GM06990 (cell line): ENCODE measurements around the gene EMILIN3.

Experiments
- DNase-seq: peaks from one replicate; pipeline ENCODE4 v3.0.0-alpha.2; 2011; ENCODE audit not compliant: insufficient read length; ENCODE audit errors: extremely low read depth
- H3K27me3 ChIP-seq: replicated peaks from 2 replicates; pipeline ENCODE4 v1.6.0; 2011; ENCODE audit warnings: low read length; ENCODE audit not compliant: control insufficient read depth, insufficient read depth
- H3K36me3 ChIP-seq: 2 replicates; pipeline ENCODE4 v1.5.1; 2011; ENCODE audit warnings: low read length; ENCODE audit not compliant: control insufficient read depth, insufficient read depth
- H3K4me3 ChIP-seq: replicated peaks from 2 replicates; pipeline ENCODE4 v1.5.1; 2011; ENCODE audit warnings: low read depth, mild to moderate bottlenecking, control low read depth, low read length
- TF ChIP-seq, protein P1 (sequence below): IDR thresholded peaks from 2 replicates; pipeline ENCODE4 v1.5.1; 2011; ENCODE audit warnings: low read length, control low read depth, mild to moderate bottlenecking, inconsistent platforms; ENCODE audit not compliant: insufficient read depth, poor library complexity, severe bottlenecking

Gene EMILIN3

DNA sequence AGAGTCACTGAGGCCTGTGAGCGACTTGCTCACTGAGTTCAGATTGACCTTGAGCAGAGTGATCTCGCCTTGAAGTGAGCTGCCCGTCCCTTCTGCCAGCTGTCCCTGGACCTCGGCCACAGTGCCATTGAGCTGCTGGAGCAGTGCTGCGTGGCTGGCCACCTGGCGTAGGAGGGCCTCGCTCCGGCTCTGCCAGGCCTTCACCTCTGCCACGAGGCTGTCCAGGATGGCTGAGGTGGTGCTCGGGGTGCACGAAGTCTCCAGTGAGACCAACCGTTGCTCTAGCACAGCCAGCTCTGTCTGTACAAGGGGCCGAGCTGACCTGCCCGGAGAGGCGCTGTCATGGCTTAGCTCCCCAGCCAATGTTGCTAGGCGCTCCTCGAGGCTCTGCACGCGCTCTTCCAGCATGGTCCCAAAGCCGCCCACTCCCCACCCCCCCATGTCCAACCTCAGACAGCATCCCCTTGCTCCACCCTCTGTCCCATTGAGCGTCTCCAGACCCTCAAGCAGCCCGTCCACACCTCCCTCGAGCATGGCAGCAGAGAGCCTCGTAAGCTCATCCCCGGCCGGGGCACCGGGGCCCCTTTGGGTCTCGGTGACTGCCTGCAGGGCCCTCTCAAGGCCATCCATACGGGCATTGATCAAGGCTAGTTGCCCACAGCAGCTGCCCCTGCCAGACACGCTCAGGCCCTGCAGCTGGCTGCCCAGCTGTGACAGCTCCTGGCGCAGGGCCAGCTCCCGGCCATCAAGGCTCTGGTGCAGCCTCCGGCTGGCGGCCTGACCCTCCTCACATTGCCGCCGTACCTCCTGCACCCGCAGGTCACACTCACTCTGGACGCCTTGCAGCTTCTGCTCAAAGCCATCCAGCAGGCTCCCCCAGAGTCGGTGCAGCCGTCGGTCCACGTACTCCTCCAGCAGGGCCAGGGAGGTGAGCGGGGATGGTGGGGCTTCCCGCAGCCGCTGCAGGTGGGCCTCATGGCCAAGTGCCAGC lies 4.6 kb downstream of the EMILIN3 start:
- TF ChIP-seq, protein P1, sequence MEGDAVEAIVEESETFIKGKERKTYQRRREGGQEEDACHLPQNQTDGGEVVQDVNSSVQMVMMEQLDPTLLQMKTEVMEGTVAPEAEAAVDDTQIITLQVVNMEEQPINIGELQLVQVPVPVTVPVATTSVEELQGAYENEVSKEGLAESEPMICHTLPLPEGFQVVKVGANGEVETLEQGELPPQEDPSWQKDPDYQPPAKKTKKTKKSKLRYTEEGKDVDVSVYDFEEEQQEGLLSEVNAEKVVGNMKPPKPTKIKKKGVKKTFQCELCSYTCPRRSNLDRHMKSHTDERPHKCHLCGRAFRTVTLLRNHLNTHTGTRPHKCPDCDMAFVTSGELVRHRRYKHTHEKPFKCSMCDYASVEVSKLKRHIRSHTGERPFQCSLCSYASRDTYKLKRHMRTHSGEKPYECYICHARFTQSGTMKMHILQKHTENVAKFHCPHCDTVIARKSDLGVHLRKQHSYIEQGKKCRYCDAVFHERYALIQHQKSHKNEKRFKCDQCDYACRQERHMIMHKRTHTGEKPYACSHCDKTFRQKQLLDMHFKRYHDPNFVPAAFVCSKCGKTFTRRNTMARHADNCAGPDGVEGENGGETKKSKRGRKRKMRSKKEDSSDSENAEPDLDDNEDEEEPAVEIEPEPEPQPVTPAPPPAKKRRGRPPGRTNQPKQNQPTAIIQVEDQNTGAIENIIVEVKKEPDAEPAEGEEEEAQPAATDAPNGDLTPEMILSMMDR: no peak
- no peaks in the 10 kb centered on the region; the same call in 1 of the 2 replicates for H3K27me3 ChIP-seq
- DNase-seq: no peak
- no peak overlapping the region for H3K4me3 ChIP-seq
- H3K36me3 ChIP-seq: no peaks in the 10 kb centered on the region

DNA sequence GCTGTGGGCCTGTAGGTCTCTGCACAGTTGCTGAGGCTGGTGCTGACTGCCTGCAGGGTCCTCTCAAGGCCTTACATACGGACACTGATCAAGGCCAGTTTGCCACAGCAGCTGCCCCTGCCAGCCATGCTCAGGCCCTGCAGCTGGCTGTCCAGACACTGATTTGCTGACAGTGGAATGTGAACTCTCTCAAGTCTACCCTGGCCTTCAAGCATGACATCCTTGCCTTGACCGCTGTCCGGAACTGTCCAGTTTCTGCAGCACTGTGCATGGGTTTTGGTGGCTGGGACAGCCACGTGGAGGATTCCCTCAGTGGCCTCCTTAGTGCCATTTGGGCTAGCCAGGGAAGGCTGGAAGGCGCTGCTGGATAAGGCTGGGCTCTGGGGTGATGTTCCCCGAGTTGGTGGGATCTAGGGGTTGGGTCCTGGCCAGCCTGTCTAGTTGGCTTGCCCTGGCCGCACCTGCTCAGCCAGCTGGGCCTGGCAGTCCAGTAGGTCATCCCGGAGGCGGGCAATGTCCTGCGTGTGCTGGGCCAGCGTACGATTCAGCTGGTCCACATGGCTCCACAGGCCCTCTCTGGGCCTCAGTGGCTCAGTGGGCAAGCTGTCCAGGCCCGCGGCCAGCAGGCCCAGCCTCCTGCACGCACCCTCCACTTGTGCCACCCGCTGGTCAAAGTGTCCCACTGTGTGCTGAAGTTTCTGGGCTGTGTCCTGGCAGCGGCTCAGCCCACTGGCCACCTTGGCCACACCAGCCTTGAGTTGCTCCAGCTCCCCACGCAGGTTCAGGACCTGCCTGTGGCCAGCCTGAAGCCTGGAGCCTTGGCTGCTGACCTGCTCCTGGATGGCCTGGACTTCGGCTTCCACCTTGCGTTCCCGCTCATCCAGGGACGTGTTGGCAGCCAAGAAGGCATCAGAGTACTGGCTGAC lies 5.5 kb downstream of the EMILIN3 start:
- TF ChIP-seq, protein P1: no peak
- no peak for DNase-seq
- no peaks in the 10 kb centered on the region; the same call in 1 of the 2 replicates for H3K27me3 ChIP-seq
- no peak overlapping the region for H3K4me3 ChIP-seq
- H3K36me3 ChIP-seq: no peaks in the 10 kb centered on the region

DNA sequence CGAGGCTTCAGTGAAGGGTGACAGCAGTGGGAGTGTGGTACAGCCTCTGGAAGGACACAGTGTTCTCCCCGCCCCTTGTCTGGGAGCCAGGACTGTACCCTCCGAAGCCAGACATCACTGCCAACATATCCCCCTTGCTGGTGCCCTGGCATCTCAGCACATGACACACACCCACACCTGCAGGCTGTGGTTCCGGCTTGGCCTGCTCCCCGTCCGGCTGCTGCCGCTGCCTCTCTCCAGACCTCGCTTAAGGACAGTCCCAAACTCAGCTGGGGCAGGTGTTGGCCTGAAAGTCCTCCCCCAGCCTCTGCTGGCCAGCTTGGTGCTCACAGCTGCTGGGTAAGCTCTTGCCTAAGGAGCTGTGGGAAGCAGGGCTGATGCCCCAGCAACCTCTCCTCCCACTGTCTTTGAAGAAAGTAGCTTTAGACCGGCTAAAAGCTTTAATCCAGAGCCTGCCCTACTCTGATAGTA lies 7.0 kb downstream of the EMILIN3 start:
- no peak overlapping the region for H3K4me3 ChIP-seq
- no peaks in the 10 kb centered on the region for H3K36me3 ChIP-seq
- no peak for DNase-seq
- TF ChIP-seq, protein P1: no peak
- H3K27me3 ChIP-seq: no peaks in the 10 kb centered on the region

DNA sequence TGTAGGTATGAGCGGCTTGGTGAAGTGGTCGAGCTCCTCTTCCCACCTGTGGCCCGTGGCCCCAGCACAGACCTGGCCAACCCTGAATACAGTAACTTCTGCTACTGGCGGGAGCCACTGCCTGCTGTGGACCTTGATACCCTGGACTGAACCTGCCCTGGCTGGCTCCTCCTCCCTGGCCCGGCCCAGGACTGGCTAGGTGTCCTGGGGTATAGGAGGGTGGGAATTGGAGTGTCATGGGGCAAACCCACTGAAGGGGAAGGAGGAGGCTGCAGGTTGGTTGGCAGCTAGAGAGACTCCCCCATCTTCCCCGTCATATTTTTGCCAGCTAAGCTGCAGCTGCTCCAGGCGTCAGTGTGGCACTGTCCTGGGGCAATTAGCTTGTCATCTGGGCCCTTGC lies 7.9 kb downstream of the EMILIN3 start:
- no peaks in the 10 kb centered on the region for H3K27me3 ChIP-seq
- TF ChIP-seq, protein P1: no peak
- H3K4me3 ChIP-seq: no peak overlapping the region
- no peaks in the 10 kb centered on the region for H3K36me3 ChIP-seq
- no peak for DNase-seq

DNA sequence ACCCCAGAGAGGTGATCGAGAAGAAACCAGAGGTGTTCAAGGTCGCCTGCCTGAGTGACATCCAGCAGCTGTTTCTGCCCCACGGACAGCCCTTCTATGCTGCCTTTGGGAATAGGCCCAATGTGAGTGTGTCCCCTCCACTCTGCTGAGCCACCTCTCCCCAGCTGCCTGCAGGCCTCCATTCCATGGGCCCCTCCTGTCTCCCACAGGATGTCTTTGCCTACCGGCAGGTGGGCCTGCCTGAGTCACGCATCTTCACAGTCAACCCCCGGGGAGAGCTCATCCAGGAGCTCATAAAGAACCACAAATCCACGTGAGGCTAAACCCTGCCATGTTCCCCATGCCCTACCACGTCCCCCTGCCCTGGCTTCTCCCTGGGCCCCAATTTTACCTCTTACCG lies 8.4 kb downstream of the EMILIN3 start:
- DNase-seq: no peak
- H3K27me3 ChIP-seq: no peaks in the 10 kb centered on the region

More for the DNA sequence above, 8.4 kb downstream of the EMILIN3 start:
- Histone ChIP-seq H3K4me3 (no peak overlapping the region), H3K36me3 (no peaks in the 10 kb centered on the region)
- TF ChIP-seq, protein P1: no peak
